NCI-H1436 treated with DMSO at 0.1 percent for 48 hours (cell line): ENCODE results near the gene HRH2.
"Not testable (repeated sequence)": the region's sequence is repeated elsewhere in the genome, so short reads cannot be mapped to it uniquely, and the experiment has no call there.

Source experiments
- DNase-seq: peaks from one replicate; lab custom pipeline; 2025; lab: John Stamatoyannopoulos, UW

The HRH2 gene

DNA sequence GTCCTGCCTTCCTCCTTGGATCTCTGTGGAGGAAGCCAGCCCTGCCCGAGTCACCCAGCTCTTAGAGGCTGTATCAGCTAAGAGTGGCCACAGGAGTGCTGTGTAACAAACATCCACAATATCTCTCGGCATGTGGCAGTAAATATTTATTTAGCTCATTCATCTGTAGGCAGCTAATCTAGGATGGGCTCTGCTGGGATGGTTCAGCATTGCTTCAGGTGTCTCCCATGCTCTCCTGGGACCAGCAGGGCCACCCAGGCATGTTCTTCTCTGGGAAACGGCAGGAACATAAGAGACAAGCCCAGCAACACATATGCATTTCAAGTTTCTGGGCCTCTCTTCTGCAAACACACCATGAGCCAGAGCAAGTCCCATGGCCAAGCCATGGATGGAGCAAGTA is 56.1 kb downstream of the HRH2 start:
- DNase-seq, result no peak

DNA sequence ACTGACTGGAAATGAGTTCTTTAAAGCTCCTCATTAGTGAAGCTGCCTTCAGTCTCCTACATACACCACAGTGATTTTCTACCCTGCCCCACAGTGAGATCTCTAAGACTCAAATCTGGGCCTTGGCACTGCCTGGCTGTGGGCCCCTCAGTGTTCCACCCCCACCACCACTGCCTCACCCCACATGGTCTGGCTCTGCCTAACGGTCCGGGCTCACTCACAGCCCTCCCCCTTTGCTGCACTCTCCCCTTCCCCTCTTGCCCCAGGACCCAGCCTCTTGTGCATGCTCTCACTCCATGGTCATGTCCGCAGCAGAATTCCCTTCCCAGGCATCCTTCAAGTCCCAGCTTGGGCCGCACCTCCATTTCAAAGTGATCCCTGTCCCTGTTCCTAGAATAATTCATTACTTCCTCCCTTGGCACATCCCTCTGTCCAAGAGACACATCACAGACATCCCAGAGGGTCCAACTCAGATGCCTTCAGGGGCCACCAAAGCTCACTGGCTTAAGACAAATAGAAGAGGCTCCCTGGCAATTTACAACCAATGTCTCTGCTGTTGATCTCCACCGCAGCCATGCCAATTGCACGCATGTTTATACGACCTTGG is 56.7 kb downstream of the HRH2 start:
- DNase-seq, result no peak

DNA sequence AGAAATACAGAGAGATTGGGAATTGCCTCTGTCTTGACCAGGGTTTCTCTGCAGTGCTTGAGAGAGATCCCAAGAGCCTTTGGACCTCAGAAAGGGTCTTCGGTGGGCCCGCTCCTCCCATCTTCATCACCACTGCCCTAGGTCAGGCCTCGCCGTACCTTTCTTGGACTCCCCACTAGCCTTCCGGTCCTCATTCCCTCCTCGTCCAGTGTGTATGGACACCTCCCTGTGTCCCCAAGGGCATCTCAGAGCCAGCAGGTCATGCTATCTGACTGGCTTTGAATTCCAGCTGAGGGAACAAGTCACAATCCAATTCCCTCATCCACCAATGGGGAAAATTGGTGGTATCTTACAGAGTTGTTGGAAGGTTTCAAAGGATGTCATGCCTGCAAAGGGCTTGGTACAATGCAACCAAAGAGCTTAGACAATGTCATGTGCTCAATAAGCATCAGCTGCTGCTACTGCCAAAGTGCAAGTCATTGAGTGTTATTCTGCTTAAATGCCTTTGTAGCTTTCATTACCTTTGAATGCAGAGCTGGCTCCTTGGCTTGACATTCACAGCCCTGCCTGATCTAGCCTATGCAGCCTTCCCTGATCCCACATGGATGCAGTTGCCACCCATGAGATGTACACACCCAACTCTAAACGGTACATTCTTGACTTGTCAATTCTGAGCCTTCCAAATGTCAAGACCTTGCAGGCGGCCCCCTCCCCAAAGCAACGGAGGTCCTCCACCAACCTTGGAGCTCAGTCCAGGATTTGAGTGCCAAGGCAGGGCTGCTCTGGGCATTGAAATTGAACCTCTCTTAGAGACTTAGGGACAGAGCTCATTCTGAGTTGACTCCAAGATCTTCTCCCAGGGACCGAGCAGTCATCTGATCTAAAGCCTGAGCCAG is 58.0 kb downstream of the HRH2 start:
- no peak for DNase-seq

DNA sequence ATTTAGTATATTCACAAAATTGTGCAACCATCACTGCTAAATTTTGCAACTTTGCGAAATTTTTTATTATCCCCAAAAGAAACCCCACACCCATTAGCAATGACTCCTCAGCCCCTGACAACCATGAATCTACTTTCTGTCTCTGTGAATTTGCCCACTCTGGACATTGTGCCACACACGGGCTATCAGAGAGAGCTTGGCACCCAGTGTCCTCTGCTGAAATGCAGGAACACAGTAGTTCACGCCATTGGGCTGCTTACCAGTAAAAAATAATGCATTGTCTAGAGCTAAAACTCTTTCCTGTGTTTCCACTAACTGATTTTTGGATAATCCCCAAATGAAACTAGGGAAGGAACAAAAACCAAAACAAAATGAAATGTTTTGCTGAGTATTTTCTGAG is 60.0 kb downstream of the HRH2 start:
- DNase-seq, result no peak

DNA sequence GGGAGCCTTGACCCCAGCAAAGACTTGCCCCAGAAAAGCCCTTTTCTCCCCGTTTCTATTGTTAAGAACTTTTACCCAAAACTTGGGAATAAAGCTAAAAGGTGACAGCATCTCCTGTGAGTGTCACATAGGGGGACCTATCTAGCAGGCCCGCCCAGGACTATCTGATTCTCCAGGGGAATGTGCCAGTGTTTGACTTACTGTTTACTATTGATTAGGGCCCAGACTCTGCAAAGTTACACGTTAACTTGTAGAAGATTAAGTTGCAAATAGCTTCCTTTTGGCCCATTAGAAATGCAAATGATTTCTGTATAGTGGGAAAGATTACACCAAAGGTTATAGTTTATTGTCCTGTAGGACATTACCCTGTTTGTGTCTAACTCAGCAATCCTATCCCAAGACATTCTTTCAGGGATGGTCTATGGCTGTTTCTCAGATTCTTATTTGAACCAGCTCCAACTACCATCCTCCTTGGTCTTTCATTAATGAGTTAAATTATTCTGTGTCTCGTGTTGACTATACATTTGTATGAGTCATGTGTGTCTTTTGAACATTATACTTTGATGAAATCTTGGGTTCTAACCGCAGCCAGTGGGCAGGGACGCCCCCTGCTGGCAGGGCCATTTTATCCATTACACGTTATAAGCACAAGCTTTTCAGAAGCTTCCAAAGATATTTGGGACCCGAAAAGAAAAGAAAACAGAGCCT is 60.7 kb downstream of the HRH2 start:
- DNase-seq, result no peak

DNA sequence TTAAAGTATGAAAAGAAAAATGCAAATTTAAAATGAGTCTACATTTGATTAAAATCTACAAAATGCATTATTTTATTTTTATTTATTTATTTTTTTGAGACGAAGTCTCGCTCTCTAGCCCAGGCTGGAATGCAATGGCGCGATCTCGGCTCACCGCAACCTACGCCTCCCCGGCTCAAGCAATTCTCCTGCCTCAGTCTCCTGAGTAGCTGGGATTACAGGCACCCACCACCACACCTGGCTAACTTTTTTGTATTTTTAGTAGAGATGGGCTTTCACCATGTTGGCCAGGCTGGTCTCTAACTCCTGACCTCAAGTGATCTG is 61.2 kb downstream of the HRH2 start:
- DNase-seq, result not testable (repeated sequence)

DNA sequence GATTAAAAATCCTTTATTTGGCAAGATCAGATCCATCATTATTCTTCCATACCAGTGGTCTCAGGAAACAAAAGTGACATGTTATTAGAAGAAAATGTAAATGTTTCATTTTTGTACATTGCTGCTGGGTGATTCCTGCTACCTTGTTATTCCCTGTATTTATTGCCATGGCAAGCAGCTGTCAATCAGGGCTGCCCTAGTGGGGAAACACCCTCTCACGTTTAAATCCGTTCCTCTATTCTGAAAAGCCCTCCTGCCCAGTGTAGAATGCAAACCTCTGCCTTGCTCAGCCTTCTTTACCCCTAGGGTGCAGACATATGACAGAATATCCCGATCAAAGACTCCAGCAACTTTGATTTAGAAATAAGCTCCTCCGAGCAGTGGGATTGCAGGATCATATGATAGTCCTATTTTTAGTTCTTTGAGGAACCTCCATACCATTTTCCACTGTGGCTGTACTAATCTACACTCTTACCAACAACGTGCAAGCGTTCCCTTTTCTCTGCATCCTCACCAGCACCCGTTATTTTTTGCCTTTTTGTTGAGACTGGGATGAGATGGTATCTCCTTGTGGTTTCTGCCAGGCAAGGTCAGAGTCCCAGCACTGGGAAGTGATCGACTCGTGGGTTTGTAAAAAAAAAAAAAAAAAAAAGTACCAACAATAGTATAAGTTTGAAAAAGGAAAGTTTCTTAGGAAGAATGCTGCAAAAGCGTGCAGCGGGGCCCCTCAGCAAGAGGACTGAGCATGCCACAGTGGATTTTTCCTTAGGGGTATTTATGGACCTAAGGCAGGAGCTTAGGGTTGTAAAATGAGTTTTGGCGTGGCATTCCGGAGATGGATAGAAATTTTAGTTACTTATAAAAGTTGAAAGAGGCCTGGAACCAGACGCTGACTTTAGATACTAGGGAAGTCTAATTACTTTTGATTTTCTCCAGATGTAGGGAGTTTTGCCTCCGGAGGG is 66.7 kb downstream of the HRH2 start:
- no peak for DNase-seq

DNA sequence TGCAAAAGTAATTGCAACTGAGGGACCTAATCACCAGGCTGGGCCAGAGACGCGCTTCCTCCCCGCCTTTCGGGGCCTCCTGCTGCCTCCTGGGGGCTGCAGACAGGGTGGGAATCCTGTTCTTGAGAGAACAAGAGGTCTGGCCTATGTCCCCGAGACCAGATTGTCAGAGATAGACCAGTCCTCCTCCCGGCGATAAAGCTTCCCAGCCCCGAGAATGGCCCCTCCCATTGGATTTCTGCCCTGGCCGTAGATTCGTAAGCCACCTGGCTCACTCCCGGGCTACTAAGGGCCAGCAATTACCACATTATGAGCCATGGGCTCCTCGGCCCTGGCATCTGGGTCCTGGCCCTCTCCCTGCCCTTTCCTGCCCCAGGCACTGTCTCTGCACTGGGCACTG is 70.4 kb downstream of the HRH2 start:
- no peak for DNase-seq

DNA sequence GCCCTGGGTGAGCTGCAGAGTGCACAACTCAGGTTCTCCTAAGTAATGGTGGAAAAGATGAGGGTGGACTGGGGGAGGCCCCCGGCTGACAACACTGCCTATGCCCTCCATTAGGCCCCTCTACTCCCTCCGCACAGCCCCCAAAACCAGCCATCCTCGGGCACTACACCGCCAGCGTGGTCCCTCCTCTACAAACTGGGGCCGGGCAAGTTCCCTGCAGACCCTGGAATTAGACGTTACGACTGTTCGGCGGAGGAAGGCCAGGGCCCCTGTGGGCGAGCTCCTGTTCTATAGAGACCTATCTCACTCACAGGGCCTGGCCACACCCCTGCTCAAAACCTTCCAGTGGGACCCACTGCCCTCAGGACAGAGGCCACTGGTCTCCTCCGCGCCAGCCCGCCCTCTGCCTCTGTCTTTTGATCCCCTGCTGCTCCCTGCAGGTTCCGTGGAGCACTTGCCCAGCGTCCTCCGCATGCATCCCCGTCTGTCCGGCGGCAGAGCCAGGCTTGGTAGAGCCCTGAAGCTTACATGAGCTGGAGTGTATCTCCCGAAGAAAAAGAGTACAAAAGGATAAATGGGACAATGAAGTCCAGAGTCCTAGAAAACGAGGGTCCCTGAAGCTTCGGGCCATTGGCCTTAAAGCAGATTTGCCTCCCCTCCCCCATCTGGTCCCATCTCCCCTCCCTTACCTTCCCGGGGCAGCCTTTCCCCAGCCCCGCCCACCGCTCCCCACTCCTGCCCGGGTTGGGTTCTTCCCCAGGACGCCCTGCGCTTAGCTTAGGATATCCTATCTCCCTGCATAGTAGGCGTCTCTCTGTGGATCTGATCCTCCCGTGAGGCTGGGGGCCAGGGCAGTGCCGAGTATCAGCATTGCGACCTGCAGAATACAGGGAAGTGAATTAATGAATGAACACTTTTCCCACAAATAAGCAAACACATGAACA is 71.3 kb downstream of the HRH2 start:
- no peak for DNase-seq

DNA sequence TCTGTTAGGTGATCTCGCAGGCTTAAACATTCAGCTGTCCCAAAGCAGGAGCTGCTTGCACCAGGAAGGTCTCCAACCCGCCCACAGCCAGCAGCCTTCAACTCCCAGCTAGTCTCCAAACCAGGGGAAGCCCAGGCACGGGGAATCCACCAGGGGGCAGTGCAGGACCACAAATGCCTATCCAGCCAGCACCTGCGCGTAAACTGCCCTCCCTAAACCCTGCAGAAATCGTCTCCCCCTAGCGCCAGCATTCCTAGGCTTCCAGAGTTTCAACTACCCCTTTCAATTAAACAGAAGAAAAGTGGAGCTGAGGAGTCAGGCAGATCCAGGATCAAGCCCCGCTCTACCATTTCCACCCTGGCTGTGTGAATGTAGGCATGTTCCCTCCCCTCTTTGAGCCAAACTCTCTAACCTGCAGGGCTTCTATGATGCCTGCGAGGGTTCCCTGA is 72.0 kb downstream of the HRH2 start:
- no peak for DNase-seq

DNA sequence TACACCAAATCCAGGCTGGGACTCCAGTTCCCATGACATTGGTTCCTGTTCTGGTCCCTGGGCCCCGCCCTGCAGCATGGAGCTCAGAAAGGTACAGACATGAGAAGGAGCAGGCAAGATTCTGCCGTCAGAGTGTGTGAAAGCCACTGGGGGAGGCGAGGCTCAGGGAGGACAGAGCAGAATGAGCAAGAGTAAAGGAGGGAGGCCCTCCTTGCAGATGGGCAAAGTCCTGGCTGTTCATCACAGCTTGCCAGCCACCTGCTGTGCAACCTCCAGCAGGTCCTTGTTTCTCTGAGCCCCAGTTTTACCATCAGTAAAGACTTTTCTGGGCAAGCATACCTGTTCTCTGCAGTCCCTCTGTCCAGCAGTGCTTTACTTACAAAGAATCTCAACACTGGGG is 73.3 kb downstream of the HRH2 start:
- no peak for DNase-seq

DNA sequence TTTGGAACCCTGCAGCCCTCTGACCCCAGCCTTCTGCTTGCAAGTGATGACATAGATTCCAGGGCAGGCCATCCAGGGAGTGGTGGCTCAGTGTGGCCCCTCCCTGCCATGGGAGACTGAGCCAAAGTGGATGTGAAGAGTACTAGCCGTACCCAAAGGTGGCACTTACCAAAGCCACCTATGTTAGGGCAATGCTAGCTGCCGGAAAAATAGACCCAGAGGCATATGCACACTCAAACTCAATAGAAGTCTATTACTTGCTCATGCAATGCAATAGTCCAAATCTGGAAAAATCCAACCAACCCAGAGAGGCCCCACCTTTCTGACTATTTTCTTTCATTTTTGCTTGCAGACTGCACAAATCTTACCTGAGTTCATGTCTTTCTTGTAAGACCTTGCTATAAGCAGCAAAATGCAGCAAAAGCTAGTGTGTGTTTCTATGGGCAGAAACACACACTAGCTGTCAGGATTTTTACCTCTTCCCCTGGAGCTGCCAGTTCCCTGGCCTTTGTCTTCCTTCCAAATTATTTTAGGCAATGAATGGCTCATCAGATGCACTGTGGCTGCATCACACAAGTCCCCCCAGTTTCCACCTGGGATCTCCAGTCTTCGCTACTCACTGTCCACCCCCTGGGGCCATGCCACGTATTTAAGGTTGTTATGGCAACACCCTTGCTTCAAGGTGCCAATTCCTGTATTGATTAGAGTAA is 74.0 kb downstream of the HRH2 start:
- no peak for DNase-seq

DNA sequence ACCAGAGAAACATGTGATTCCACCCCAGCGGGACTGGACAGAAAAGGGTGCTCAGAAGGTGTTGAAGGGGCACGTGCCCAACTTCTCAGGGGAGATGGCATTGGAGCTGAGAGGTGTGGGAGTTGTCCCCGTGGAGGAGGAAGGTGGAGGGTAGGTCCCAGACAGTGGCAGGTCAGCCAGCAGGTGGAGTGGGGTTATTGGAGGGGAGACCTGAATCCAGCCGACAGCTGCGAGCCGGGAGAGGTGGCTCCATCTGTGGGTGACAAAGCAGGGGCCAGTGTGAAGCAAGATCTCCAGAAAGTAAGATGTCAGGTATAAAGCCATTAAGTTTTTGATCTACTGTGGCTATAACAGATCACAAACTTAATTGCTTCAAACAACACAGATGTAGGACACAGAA is 75.1 kb downstream of the HRH2 start:
- no peak for DNase-seq

DNA sequence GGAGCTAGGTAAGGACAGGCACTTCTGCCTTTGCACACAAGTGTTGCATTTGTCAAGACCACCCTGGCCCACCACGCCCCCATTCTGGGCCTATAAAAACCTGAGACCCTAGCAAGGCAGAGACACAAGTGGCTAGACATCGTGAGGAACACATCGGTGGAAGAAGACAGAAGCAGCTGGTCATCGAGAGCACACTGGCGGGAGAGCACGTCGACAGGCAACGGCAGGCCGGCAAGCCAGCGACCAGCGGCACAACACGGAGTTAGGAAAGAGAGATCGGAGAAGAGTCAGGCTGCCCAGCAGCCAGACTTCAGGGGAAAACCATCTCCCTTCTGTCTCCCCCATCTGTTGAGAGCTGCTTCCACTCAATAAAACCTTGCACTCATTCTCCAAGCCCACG is 76.1 kb downstream of the HRH2 start:
- no peak for DNase-seq

DNA sequence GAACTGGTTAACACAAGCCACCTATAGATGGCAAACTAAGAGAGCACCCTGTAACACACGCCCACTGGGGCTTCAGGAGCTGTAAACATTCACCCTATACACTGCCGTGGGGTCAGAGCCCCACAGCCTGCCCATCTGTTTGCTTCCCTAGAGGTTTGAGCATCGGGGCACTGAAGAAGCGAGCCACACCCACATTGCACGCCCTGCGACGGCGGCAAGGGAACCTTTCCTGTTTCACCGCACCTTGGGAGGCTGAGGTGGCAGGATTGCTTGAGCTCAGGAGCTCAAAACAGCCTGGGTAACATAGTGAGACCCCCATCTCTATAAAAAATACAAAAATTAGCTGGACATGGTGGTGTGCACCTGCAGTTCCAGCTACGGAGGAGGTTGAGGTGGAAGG is 76.6 kb downstream of the HRH2 start:
- DNase-seq, result no peak

DNA sequence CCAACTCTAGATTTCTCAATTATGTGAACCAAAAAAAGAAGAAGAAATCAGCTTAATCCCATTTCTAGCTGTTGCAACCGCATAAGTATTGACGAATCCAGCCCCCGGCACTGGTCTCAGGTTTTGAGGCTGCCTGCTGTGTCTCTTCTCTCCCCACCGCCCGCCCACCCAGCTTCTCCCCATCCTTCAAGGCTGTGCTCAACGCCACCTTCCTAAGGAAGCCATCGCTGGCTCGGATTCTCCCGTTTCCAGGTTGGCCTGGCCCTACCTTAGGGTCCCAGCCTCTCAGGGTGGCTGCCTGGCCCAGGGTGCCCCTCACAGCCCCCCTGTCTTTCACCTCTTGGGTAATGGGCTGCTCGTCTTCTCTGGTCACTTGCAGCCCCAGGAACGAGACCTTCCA is 77.8 kb downstream of the HRH2 start:
- DNase-seq, result no peak

DNA sequence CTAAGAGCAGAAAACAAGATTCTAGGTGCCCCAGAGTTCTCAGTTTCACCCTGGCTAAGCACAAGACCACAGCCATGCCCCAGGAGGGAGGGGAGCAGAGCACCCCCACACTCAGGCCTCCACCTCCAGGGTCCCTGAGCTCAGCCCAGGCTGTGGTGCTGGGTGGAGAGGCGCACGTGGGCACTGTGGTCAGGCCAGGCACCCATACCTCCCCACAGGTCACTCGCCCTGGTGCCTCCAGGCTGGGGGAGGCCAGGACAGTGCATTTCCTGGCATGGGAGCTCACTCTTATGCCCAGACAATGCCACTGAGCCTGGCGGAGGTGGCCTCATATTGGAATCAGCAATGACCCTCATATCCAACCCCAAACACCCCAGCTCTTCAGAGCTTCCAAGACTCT is 78.8 kb downstream of the HRH2 start:
- DNase-seq, result no peak

DNA sequence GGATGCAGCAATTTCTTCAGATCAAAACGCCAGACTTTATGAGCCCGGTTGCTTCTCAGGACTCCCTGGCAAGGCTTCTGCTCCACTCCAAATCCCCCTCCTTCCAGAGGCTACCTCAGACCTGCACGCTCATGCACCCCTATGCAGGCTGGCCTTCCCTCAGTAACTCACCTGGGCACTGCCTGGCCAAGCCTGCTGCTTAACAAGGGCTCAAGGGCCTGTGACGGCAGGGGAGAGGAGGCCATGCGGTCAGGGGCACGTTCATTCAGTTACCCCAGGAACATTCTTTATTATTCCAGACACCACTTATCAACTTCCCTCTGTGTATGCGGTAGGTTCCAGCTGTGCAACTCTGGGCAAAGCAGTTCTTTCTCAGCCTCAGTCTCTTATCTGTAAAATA is 79.6 kb downstream of the HRH2 start:
- no peak for DNase-seq

DNA sequence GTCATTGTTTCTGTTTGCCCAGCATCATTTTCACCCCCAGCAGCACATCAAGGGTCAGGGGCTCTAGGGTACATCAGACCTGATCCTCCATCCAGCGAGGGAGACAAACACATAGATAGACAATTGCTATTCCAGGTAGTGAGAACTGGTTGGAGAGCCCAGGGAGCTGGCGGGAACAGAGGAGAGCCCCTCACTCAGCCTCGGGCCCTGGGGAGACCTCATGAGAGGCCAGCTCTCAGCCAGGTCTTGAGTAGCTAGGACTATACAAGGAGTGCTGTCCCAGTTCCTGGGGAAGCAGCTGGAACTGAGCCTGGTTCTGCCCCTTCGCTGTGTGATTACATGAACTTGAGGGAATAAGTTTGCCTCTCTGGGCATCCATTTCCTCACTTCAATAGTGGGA is 80.3 kb downstream of the HRH2 start:
- no peak for DNase-seq

DNA sequence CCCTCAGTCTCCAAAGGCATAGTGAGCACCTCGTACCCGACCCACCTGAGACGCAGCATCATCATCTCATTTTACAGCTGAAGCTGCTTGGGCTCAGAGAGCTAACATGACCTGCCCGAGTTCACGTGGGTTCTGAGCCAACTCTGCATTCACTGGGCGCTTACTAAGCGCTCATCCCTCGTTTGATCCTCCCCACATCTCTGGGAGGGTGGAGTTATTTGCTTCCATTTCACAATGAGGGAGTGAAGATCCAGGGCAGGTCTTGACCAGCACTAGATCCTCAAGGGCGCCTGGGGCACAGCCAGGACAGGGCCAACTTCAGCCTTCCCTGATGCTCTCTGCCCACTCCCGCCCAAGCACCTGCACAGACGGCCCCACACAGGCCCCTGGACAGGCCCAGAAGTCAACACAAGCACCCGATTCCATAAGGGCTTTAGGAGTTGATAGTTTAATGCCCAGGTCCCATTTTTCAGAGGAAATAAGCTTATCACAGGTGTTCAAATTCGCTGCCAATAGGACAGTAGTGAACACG is 80.8 kb downstream of the HRH2 start:
- DNase-seq, result no peak
